GM19455 (cell line): ENCODE results near the gene EFNA3.

Experiments
- ATAC-seq: cut with Tn5 transposase; IDR thresholded peaks from one replicate; pipeline ENCODE4 v1.9.1; 2021; ENCODE audit not compliant: unreplicated experiment

The EFNA3 gene

GRCh38 chr1:155066777-155067176, 11.9 kb upstream of the EFNA3 start:
- ATAC-seq = no peak

DNA sequence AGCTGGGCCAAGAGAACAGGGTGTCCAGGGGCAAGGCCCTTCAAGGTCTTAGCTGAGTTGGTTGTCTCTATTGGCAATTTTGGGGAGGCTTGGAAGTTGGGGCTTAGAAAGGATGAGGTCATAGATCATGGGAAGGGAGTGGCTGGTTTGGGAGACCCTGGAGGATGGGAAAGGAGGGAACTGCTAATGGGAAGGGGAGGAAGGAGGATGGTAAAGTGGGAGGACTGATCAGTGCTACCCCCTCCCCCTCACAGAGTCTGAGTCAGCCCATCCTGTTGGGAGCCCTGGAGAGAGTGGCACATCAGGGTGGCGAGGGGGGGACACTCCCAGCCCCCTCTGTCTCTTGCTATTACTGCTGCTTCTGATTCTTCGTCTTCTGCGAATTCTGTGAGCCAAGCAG, 10.0 kb upstream of the EFNA3 start:
- ATAC-seq = no peak

GRCh38 chr1:155069551-155070157, 9.0 kb upstream of the EFNA3 start:
- ATAC-seq = no peak

DNA sequence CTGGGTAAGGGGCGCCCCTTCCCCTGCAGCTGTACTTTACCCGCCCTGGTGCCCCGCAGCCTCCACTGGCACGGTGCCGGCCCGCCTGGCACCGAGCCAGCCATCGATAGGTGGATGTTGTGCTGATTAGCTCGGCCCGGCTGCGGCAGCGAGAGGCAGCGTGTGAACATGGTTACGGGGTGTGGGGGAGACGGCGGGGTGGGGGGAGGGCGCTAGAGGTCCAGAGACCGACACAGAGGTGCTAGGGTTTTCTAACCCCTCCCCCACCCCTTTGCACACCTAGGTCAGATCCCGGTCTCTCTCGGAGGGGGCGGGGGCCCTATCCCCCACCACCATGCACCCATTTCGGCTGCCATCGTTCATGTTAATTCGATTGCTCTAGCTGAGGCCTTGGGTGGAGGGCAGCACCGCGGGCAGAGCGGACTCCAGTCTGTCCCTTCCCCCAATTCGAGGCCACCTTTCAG, 8.4 kb upstream of the EFNA3 start:
- no peak for ATAC-seq

GRCh38 chr1:155070721-155071569, 7.7 kb upstream of the EFNA3 start:
- ATAC-seq = no peak

- no peak for ATAC-seq
Observed at GRCh38 chr1:155071701-155072100, 6.9 kb upstream of the EFNA3 start.

- no peak for ATAC-seq
Observed at GRCh38 chr1:155072531-155073289, 5.9 kb upstream of the EFNA3 start.

DNA sequence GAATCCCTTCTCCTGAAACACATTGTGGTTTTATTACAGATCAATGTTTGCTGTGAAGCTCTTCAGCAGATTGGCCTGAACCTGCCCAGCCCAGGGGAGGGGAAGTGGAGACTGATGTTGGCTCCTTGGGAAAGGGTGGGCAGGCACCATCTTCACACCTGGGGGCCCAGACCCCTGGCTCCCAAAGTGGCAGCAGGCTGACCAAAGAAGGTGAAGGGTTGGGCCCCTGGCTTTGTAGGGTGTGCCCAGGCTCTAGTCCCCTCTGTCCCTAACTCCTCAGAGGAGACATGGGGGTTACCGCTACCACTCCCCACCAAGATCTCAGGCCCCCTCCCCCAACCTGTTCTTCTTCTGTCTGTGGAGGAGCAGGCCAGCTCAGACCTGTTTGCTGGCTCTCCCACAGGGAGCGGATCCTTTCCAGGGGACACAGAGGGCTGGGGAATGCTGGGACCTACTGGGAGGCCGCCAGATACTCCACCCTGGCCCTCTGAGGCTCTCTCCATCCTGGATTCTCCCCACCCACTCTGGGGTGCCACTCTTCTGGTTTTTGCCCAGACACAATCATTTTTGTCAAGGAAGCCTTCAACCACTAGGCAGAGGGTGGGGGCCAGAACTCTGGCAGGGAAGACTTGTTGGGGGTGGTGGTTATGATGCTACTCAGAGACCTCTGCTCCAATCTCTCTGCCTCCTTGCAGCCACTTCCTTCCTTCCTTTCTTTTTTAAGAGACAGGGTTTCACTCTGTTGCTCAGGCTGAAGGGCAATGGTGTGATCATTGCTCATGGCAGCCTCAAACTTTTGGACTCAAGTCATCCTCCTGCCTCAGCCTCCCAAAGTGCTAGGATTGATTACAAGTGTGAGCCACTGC, 5.0 kb upstream of the EFNA3 start:
- ATAC-seq = no peak

GRCh38 chr1:155075535-155075934, 3.1 kb upstream of the EFNA3 start:
- no peak for ATAC-seq

DNA sequence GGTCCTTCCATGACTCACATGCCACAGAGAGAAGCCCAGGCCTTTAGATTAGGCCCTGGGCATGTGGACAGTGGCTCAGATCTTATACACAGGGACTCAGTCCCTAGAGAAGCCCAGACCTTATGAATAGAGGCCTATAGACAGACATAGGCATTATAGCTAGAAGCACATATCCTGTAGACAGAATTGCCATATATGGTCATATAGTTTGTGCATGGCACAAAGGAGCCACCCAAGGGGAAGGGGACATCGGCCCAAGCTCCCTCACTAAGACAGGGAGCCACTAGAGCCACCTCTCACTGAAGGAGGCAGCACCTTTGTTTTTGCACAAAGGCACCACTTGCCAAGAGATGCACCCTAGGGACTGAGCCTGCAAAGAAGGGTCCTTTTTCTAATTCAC, 2.3 kb upstream of the EFNA3 start:
- no peak for ATAC-seq

- no peak for ATAC-seq
Observed at GRCh38 chr1:155077346-155077745, 1.3 kb upstream of the EFNA3 start.

DNA sequence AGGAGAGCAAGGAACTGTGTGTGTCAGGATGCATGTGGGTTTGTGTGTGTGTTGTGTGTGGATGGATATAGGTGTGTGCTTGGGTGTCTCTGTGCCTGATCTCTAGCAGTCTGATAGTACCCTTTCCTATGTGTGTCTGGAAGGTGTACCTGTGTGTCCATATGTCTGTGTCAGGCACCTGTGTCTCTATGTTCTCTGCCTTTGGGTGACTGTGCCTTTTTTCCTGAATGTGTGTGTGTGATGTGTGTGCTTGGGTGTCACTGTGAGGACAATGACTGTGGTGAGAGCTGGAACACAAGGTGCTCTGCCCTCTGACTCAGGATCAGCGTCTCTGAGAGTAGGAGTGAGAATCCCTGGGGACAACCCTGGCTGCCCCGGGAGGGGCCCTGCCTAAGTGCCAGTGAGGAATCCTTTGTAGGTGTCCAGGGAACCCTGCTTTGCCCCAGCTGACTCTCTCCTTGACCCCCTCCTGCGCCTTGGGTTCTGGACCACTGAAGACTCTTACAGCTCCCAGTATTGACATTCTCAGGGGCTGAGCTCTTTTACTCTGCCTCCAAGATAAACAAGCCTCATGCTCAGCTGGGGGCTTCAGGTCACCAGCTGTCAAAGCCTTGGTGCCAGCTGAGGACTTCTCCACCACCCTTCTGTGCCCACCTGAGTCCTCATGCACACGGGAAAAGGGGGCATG, 735 bp upstream of the EFNA3 start:
- ATAC-seq = no peak

DNA sequence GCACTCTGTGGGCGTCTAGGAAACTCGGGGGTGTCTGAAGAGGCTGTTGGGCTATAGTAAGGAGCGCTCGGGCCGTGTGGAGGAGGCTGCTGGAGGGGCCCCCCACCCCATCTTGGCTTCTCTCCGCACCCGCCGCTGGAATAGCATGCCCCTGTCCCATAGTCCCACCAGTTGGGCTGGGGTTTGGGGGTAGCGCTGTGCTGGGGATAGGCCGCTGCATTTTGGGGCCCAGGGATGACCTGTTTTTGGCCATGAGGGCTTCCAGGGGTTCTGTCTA, 511 bp downstream of the EFNA3 start:
- no peak for ATAC-seq

DNA sequence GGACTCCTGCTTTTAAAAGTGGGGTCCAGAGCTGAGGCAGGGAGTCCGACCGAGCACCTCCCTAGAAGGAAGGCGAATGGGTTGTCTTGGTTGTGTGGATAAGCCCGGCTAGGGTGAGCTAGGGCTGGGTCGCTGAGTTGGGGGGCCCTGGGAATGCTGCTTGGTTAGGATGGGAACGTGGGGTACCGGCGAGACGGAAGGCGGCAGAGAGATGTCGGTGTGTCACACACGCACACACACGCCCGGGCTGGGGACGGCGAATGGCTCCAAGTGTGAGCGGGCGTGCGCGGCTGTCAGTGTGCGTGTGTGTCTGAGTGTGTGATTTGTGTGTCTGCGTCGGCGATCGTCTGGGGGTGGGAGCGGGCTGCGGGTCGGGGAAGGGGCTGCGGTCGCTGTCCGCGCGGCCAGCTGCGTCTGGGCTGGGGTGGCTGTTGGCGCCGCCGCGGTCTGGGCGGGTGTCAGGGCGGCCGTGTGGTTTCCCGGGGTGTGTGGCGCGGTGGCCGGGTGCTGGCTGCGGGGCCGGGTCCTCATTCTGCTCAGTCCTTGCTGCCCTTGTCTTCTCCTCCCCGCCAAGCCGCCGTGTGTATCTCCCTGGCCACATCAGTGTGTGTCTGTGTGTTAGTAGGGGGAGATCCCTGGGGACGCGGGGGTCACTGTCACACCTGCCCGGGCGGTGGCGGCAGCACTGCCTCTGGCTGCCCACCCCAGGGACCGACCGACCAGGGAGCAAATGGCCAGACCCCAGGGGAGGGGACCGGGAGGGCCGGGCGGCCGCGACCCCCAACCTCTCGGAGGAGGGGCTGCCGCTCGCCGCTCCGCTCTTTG, 1.1 kb downstream of the EFNA3 start:
- ATAC-seq = no peak

DNA sequence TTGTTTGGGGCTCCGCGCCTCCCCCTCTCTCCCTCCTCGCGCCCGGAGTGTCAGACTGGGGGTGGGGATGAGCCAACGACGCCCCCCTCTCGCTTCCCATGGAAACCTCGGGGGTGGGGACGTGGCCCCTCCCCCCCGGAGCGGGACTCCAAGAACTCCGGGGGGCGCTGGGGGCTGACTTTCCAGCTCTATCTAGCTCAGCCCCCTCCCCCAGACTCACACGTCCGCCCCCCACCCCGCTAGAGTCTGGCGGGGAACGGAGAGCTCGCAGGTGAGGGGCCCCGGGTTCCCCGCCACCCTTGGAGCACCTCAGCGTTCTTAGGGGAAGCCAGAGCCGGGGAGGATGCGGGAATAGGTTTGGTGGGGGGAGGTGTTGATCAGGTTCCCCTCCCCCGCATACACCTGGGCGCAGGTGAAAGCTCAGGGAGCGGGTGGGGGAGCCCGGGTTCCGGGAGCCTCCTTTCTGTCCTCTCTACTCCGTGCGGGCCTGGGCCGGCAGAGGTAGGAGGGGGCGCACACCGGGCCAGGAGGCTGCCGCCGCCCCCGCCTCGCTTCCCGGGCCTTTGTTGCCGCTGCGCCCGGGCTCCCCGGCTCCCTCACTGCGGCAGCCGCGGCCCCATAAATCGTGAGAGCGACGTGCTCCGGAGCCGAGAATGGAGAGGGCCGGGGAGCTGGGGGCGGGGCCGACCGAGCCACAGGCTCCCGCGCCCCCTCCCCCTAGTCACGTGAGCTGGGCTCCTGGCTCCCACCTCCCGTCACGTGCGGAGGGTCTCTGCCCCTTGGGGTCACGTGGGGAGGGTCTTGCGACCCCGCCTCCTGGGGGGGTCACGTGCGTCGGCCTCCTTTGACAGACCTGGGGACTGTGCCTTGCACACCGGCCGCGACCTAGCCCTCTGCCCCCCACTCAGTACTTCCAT, 1.9 kb downstream of the EFNA3 start:
- no peak for ATAC-seq

DNA sequence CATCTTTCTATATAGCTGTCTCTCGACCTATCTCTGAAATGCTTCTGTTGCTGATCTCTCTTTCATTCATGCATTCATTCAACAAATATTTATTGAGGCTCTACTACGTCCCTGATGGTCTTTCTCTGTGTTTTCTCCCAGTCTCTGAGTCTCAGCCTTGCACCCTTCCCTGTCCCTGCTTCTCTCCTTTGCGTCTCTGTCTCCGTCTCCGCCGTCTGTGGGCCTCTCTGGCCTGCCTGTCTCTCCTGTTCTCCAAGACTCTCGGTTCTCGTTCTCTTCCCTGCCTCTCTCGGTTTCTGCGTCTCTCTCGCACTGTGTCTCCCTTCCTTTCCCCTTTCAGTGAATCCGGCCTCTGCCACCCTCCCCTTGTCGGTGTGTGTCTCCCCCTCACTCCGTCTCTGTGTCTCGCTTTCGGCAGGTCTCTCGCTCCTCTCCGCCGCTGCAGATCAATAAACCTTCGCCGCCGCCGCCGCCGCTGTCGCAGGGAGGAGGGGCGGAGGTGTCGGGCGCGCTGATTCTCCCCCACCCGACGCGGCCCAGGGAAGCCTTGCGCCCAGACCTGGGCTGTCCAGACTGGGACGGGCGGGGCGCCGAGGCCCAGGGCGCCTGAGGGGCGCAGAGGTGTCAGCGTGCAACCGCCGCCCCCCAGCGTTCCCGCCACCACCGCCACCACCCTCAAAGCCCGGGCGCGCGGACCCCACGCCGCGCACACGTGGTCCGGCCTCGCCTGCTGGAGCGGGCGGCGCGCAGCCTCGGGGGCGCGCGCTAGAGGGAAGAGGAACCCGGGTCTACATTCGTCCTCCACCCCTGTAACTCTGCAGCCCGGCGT, 3.0 kb downstream of the EFNA3 start:
- no peak for ATAC-seq

DNA sequence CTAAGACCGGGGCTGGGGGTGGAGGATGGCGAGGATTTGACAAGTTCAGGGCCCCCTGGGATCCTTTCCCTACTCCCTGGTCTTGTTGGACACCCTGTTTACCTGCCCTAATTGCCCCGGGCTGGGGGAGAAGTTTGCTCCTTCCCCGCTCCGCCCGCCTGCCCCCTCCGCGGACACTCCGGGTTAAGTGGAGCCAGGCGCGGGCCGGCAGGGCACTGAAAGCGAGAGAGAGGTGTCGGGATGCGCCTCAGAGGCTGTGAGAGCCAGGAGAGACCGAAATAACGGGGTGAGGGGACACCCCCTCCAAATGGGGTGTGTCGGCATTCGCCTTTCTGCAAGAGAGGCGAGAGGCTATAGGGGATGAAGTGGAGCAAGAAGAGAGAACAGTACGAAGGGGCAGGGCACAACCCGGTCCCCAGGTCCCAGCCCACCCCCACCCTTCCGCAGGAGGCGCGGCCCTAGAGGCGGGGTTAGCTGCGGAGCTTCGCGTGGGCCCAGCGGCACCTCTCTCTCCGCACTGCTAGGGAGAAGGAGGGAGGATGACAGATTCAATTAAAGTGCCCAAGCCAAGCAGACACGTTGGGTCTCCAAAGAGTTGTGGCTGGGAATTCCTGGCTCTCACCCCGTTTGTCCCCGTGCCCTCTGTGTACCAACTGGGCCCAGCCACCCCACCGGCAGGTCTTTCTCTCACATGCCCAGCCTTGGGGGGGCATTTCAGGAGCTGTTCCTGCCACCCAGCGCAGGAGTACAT, 3.8 kb downstream of the EFNA3 start:
- no peak for ATAC-seq
